ENCODE data around the gene RGS12.

The RGS12 gene

GRCh38 chr4:3285558-3286334, 7.1 kb upstream of the RGS12 start:
- H3K27ac ChIP-seq: no peak overlapping the region
- TF ChIP-seq CTCF (IDR thresholded peaks at IDR 0.05) (no peak), ZFX (IDR thresholded peaks at IDR 0.05; ENCODE audit: borderline replicate concordance) (no peak)

GRCh38 chr4:3286335-3287175, 6.3 kb upstream of the RGS12 start:
- no peak overlapping the region for H3K27ac ChIP-seq
- TF ChIP-seq CTCF (IDR thresholded peaks at IDR 0.05) (no peak), ZFX (IDR thresholded peaks at IDR 0.05; ENCODE audit: borderline replicate concordance) (no peak)

GRCh38 chr4:3287271-3287971, 5.4 kb upstream of the RGS12 start:
- TF ChIP-seq CTCF (IDR thresholded peaks at IDR 0.05) (no peak), ZFX (IDR thresholded peaks at IDR 0.05; ENCODE audit: borderline replicate concordance) (no peak)
- H3K27ac ChIP-seq: no peak overlapping the region

GRCh38 chr4:3287972-3288570, 4.8 kb upstream of the RGS12 start:
- TF ChIP-seq CTCF (IDR thresholded peaks at IDR 0.05): no peak
- no peak for TF ChIP-seq ZFX (IDR thresholded peaks at IDR 0.05; ENCODE audit: borderline replicate concordance)
- H3K27ac ChIP-seq: no peak overlapping the region

- no peak overlapping the region for H3K27ac ChIP-seq
- no peak for TF ChIP-seq CTCF (IDR thresholded peaks at IDR 0.05)
These were observed 4.2 kb upstream of the RGS12 start for GRCh38 chr4:3288571-3289094.

GRCh38 chr4:3290476-3290875, 2.3 kb upstream of the RGS12 start:
- H3K27ac ChIP-seq: no peak overlapping the region
- TF ChIP-seq ZFX (IDR thresholded peaks at IDR 0.05; ENCODE audit: borderline replicate concordance) (no peak), CTCF (IDR thresholded peaks at IDR 0.05) (no peak)
